ENCODE data around the gene CDH13. TPM values are rescaled to one million over a fixed set of nuclear protein-coding genes. Genes with fewer than 3 reads are reported as not detected.

Gene CDH13
- total and polyA plus RNA-seq, 2 experiments from 2014 or later: 2.9 to 4.8 TPM

GRCh38 chr16:83010776-83011720 is 384.3 kb downstream of the CDH13 start:
- no peaks in the 10 kb centered on the region for H3K27me3 ChIP-seq
- DNase-seq (ENCODE audit: low read depth in 1 of 2, low spot score in 1 of 2): no peak
- no peak for TF ChIP-seq CTCF (IDR thresholded peaks at IDR 0.05; ENCODE audit: low read depth, low read length)
- H3K4me1 ChIP-seq (ENCODE audit: low read depth): no peaks in the 10 kb centered on the region
- no peaks in the 10 kb centered on the region for H3K9me3 ChIP-seq (ENCODE audit: low read depth)
- no peak overlapping the region for H3K4me3 ChIP-seq
- no peak overlapping the region for H3K27ac ChIP-seq
- H3K36me3 ChIP-seq: no peaks in the 10 kb centered on the region

DNA sequence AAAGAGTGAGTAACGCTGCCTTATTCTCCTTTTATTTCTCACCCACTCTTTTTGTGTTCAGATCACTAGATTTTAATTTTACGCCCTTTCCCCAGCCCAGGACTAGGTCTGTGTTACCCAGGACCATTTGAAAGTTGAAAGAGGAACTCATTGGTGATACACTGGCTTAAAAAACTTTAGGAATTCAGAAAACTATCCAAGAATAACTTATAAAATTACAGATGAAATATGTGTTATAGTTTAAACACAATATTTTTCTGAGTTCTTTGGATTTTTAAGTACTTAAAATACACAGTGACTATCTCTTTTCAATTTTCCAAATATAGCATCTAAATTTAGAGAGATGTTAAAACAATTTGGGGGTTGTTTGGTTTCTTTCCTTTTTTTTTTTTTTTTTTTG is 385.2 kb downstream of the CDH13 start:
- Histone ChIP-seq H3K36me3 (no peaks in the 10 kb centered on the region), H3K4me3 (no peak overlapping the region), H3K4me1 (ENCODE audit: low read depth) (no peaks in the 10 kb centered on the region), H3K27me3 (no peaks in the 10 kb centered on the region), H3K9me3 (ENCODE audit: low read depth) (no peaks in the 10 kb centered on the region), H3K27ac (no peak overlapping the region)
- no peak for DNase-seq (ENCODE audit: low read depth in 1 of 2, low spot score in 1 of 2)
- TF ChIP-seq CTCF (IDR thresholded peaks at IDR 0.05; ENCODE audit: low read depth, low read length): no peak

GRCh38 chr16:83013071-83013470 is 386.3 kb downstream of the CDH13 start:
- Histone ChIP-seq H3K27me3 (no peaks in the 10 kb centered on the region), H3K4me1 (ENCODE audit: low read depth) (no peaks in the 10 kb centered on the region), H3K9me3 (ENCODE audit: low read depth) (no peaks in the 10 kb centered on the region), H3K36me3 (no peaks in the 10 kb centered on the region), H3K4me3 (no peak overlapping the region), H3K27ac (no peak overlapping the region)
- DNase-seq (ENCODE audit: low read depth in 1 of 2, low spot score in 1 of 2): no peak
- TF ChIP-seq CTCF (IDR thresholded peaks at IDR 0.05; ENCODE audit: low read depth, low read length): no peak

GRCh38 chr16:83019963-83020362 is 393.2 kb downstream of the CDH13 start:
- Histone ChIP-seq H3K4me3 (no peak overlapping the region), H3K27me3 (no peaks in the 10 kb centered on the region), H3K4me1 (ENCODE audit: low read depth) (no peaks in the 10 kb centered on the region), H3K27ac (no peak overlapping the region), H3K9me3 (ENCODE audit: low read depth) (no peaks in the 10 kb centered on the region), H3K36me3 (no peaks in the 10 kb centered on the region)
- no peak for TF ChIP-seq CTCF (IDR thresholded peaks at IDR 0.05; ENCODE audit: low read depth, low read length)
- no peak for DNase-seq (ENCODE audit: low read depth in 1 of 2, low spot score in 1 of 2)

DNA sequence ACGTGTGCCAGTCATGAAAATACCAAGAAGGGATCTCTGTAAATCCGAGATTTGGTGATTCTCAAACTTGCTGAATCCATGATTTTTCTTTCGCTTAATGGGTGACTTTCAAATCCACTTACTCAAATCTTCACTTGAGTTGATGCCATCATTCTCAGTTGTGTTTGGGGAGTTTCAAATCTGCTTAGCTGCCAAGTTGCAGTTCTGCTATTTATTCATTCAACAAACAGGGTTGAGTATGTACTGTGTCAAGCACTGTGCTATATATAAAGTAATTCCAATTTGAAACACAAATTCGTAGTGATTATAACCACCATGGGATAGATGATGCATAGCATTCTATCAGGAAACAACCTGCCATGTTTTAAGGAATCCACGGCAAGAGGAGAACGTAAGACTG is 394.3 kb downstream of the CDH13 start:
- H3K27me3 ChIP-seq: no peaks in the 10 kb centered on the region
- DNase-seq (ENCODE audit: low read depth in 1 of 2, low spot score in 1 of 2): no peak
- H3K4me1 ChIP-seq (ENCODE audit: low read depth): no peaks in the 10 kb centered on the region
- no peak overlapping the region for H3K4me3 ChIP-seq
- no peak for TF ChIP-seq CTCF (IDR thresholded peaks at IDR 0.05; ENCODE audit: low read depth, low read length)
- no peak overlapping the region for H3K27ac ChIP-seq
- no peaks in the 10 kb centered on the region for H3K36me3 ChIP-seq
- H3K9me3 ChIP-seq (ENCODE audit: low read depth): no peaks in the 10 kb centered on the region

Measured in cardiac muscle cell (in vitro differentiated cells and primary cell).